SK-N-SH (cell line): ENCODE results near the gene MIEN1. TPM values are rescaled to one million over a fixed set of nuclear protein-coding genes. Genes with fewer than 3 reads are reported as not detected.

Source experiments
- CTCF ChIA-PET: fragments of 300-600, 350-600 bp; formaldehyde crosslinking; extraction: SDS; loops from one replicate; lab custom pipeline; 2021; lab: Yijun Ruan, JAX
- POLR2A ChIA-PET: fragments of 350-600 bp; sonication (Branson Sonifier 250); formaldehyde crosslinking; extraction: SDS; loops from one replicate; lab custom pipeline; 2020; ENCODE audit warnings: antibody characterized with exemption, inconsistent platforms; lab: Yijun Ruan, JAX
- DNase-seq: peaks from one replicate; pipeline ENCODE4 v3.0.0; 2012
- H2AFZ ChIP-seq: fragments of 200-600 bp; sonication (generic); 2 replicates; pipeline ENCODE4 v1.8.1; 2016; ENCODE audit warnings: antibody characterized with exemption, mild to moderate bottlenecking, low read depth
- H3F3A ChIP-seq: fragments of 200-600 bp; sonication (generic); replicated peaks from 2 replicates; pipeline ENCODE3; 2016; ENCODE audit warnings: antibody characterized with exemption, mild to moderate bottlenecking; ENCODE audit not compliant: insufficient read depth
- H3K27ac ChIP-seq, 2 experiments: fragments of 200-500 bp in 1 of 2; fragments of 200-600 bp in 1 of 2; sonication (Bioruptor generic) in 1 of 2; sonication (generic), shearing (Covaris generic) in 1 of 2; 2 replicates each; pipeline versions ENCODE4 v1.5.1 to v1.6.1; 2014 to 2016; ENCODE audit warnings: low read depth in 2 of 2, inconsistent platforms in 1 of 2, low read length in 1 of 2, mild to moderate bottlenecking in 1 of 2, mixed read lengths in 1 of 2
- H3K27me3 ChIP-seq: fragments of 200-600 bp; sonication (generic), shearing (Covaris generic); 2 replicates; pipeline ENCODE4 v1.6.1; 2016; ENCODE audit warnings: mixed run types; ENCODE audit not compliant: insufficient read depth
- H3K36me3 ChIP-seq, 2 experiments: fragments of 200-500 bp in 1 of 2; fragments of 200-600 bp in 1 of 2; sonication (Bioruptor generic) in 1 of 2; sonication (generic) in 1 of 2; replicated peaks in 1 of 2; 2 replicates each; pipeline versions ENCODE3 to v1.5.1; 2014 to 2016; ENCODE audit warnings: low read length in 1 of 2, mild to moderate bottlenecking in 1 of 2; ENCODE audit not compliant: insufficient read depth in 2 of 2, control insufficient read depth in 1 of 2
- H3K4me1 ChIP-seq, 2 experiments: fragments of 200-500 bp in 1 of 2; fragments of 200-600 bp in 1 of 2; sonication (Bioruptor generic) in 1 of 2; sonication (generic), shearing (Covaris generic) in 1 of 2; 2 replicates each; pipeline versions ENCODE4 v1.5.1 to v1.6.1; 2014 to 2016; ENCODE audit warnings: low read depth in 1 of 2, low read length in 1 of 2, mixed run types in 1 of 2; ENCODE audit not compliant: insufficient read depth in 2 of 2, control insufficient read depth in 1 of 2
- H3K4me2 ChIP-seq: fragments of 200-600 bp; sonication (generic), shearing (Covaris generic); 2 replicates; pipeline ENCODE4 v1.6.1; 2017; ENCODE audit warnings: mixed run types
- H3K4me3 ChIP-seq, 2 experiments: fragments of 200-500 bp in 1 of 2; fragments of 200-600 bp in 1 of 2; sonication (Bioruptor generic) in 1 of 2; sonication (generic), shearing (Covaris generic) in 1 of 2; 2 replicates each; pipeline versions ENCODE4 v1.5.1 to v1.8.1; 2014 to 2016; ENCODE audit warnings: low read depth in 2 of 2, inconsistent platforms in 1 of 2, low read length in 1 of 2, mild to moderate bottlenecking in 1 of 2, mixed read lengths in 1 of 2, moderate library complexity in 1 of 2
- H3K79me2 ChIP-seq: fragments of 200-600 bp; sonication (generic); 2 replicates; pipeline ENCODE4 v1.8.1; 2017; ENCODE audit warnings: mild to moderate bottlenecking; ENCODE audit not compliant: insufficient read depth
- H3K9ac ChIP-seq: fragments of 200-600 bp; sonication (generic); 2 replicates; pipeline ENCODE4 v1.6.1; 2017; ENCODE audit warnings: mixed run types
- H3K9me2 ChIP-seq: fragments of 200-600 bp; sonication (generic); 2 replicates; pipeline ENCODE4 v1.6.1; 2017; ENCODE audit warnings: mixed run types
- H3K9me3 ChIP-seq: fragments of 200-600 bp; sonication (generic); 2 replicates; pipeline ENCODE4 v1.6.1; 2017; ENCODE audit warnings: mixed run types, mild to moderate bottlenecking, moderate library complexity
- H4K20me1 ChIP-seq: fragments of 200-600 bp; sonication (generic); 2 replicates; pipeline ENCODE4 v1.6.1; 2017; ENCODE audit warnings: mild to moderate bottlenecking, mixed run types; ENCODE audit not compliant: insufficient read depth
- CHD2 ChIP-seq: fragments of 150-350 bp; IDR thresholded peaks from 2 replicates; pipeline ENCODE4 v1.6.1; 2018; ENCODE audit warnings: low read length; ENCODE audit not compliant: partially characterized antibody
- CTCF ChIP-seq: fragments of 200-600 bp; sonication (generic); IDR thresholded peaks from 2 replicates; pipeline ENCODE4 v1.6.1; 2017; ENCODE audit warnings: antibody characterized with exemption, mild to moderate bottlenecking, moderate library complexity
- ELF1 ChIP-seq: IDR thresholded peaks from 2 replicates; pipeline ENCODE4 v1.4.0; 2012
- EP300 ChIP-seq, 2 experiments: IDR thresholded peaks; 2 replicates each; pipeline versions ENCODE4 v1.4.0 to v1.6.1; 2012; ENCODE audit warnings: borderline replicate concordance in 1 of 2, low read depth in 1 of 2, low read length in 1 of 2
- EZH2phosphoT487 ChIP-seq: fragments of 200-600 bp; sonication (generic); IDR thresholded peaks from 2 replicates; pipeline ENCODE4 v1.6.1; 2017; ENCODE audit warnings: low read depth, mixed run types, mild to moderate bottlenecking, antibody characterized with exemption, moderate library complexity, borderline replicate concordance
- GABPA ChIP-seq: IDR thresholded peaks from 2 replicates; pipeline ENCODE4 v1.4.0; 2012; ENCODE audit warnings: low read depth, mild to moderate bottlenecking
- JUND ChIP-seq: IDR thresholded peaks from 2 replicates; pipeline ENCODE4 v1.4.0; 2012
- MAX ChIP-seq: IDR thresholded peaks from 2 replicates; pipeline ENCODE4 v1.4.0; 2012; ENCODE audit warnings: low read depth
- NFIC ChIP-seq: IDR thresholded peaks from 2 replicates; pipeline ENCODE4 v1.4.0; 2012; ENCODE audit warnings: borderline replicate concordance
- NRF1 ChIP-seq: IDR thresholded peaks from 2 replicates; pipeline ENCODE4 v1.6.1; 2012; ENCODE audit warnings: low read depth, mild to moderate bottlenecking, low read length
- POLR2AphosphoS5 ChIP-seq: IDR thresholded peaks from 2 replicates; pipeline ENCODE4 v1.6.1; 2012; ENCODE audit warnings: low read depth, low read length
- RAD21 ChIP-seq: IDR thresholded peaks from 2 replicates; pipeline ENCODE4 v1.6.1; 2012; ENCODE audit warnings: mild to moderate bottlenecking, low read length
- REST ChIP-seq: IDR thresholded peaks from 2 replicates; pipeline ENCODE4 v1.6.1; 2012; ENCODE audit warnings: mild to moderate bottlenecking, low read depth, low read length, moderate library complexity
- RFX5 ChIP-seq: IDR thresholded peaks from 2 replicates; pipeline ENCODE4 v1.6.1; 2012; ENCODE audit warnings: mild to moderate bottlenecking, improper control_type of control experiment, low read length
- TAF1 ChIP-seq: IDR thresholded peaks from 2 replicates; pipeline ENCODE4 v1.6.1; 2012; ENCODE audit warnings: low read depth, mild to moderate bottlenecking, low read length, moderate library complexity, borderline replicate concordance
- TCF12 ChIP-seq: IDR thresholded peaks from 2 replicates; pipeline ENCODE4 v1.4.0; 2012
- TEAD4 ChIP-seq: IDR thresholded peaks from 2 replicates; pipeline ENCODE4 v1.4.0; 2012; ENCODE audit warnings: mild to moderate bottlenecking, borderline replicate concordance; ENCODE audit not compliant: insufficient read depth
- ZBTB33 ChIP-seq: IDR thresholded peaks from 2 replicates; pipeline ENCODE4 v1.4.0; 2012; ENCODE audit warnings: low read depth, borderline replicate concordance
- WGBS: methylation state at CpG from one replicate; pipeline ENCODE4 v1.1.6; 2017; ENCODE audit warnings: low lambda C conversion rate; 5-methylcytosine and 5-hydroxymethylcytosine counted together
- polyA plus RNA-seq, 3 experiments: library from polyadenylated mRNA; depleted of rRNA; stranded (reverse); fragments of >200 nt; gene quantifications; 2 replicates each; pipeline ENCODE4 v1.2.3, GENCODE V29; 2012
- TF ChIP-seq, protein P1 (sequence below): IDR thresholded peaks from 2 replicates; pipeline ENCODE4 v1.4.0; 2012; ENCODE audit warnings: low read depth, borderline replicate concordance

MIEN1 gene
- polyA plus RNA-seq, 1 of the 3 experiments (the other 2 are of a cell fraction), result 100 TPM

DNA sequence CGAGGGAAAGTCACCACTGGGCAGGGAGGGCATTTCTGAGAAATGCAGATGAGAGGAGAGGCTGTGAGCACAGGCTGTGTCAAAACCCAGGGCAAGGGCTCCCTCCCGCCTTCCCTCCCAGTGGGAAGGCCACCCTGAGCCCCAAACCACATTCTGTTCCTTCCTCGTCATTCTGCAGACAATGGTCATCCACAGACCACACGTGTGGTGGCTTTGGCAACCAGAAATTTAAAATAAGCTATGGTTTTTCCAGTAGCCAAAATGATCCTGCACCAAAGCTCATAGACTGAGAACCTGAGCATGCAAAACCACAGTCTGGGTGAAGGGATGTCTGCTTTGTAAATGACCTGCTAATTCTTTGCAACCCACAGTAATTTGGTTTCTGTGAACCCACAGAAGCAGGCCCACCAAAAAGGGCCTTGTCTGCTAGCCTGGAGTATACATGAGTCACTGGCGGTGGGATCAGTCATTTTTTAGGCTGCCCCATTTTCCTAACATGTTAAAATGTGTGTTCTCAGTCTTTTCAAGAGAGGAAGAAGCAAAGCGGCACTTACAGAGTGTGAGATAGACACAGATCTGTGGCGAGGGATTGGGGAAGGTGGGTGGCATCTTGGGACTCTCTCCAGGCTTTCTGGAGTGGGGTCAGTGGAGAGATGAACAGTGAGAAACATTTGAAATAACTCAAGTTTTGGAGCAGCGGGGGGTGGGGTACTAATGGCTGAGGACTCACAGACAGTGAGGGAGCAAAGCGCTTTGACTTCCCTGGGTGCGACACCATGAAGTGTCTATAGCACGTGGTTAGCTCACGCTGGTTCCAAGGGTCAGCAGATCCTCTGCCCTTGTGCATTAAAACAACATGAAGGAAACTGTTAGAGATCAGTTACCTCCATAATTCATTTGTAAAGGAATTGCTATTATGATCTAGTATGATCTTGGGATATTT, 27.9 kb upstream of the MIEN1 start:
- ChIA-PET POLR2A (no interaction called here), CTCF (interaction anchor here (1.0 to 1.1 kb wide), 3 partner anchors 28 to 136 kb away, joined by 3 to 5 read pairs (median 3); partner anchors contain the start of gene MIEN1)
- Histone ChIP-seq H2AFZ (no peak overlapping the region), H3K4me2 (no peak overlapping the region), H4K20me1 (no peaks in the 10 kb centered on the region), H3F3A (peaks cover 5% of the 10 kb centered on the region), H3K9ac (no peak overlapping the region), H3K4me3 (no peak overlapping the region), H3K36me3 (no peaks in the 10 kb centered on the region), H3K9me3 (no peaks in the 10 kb centered on the region), H3K79me2 (no peaks in the 10 kb centered on the region), H3K9me2 (no peaks in the 10 kb centered on the region), H3K27me3 (peaks cover 50% of the 10 kb centered on the region; the same call in 1 of the 2 replicates), H3K27ac (no peak overlapping the region), H3K4me1 (peaks cover 0 to 4% of the 10 kb centered on the region in 2 experiments; a peak in 1 of 4 replicates)
- TF ChIP-seq CTCF (no peak), TCF12 (no peak), MAX (no peak), JUND (no peak), GABPA (no peak), TEAD4 (no peak), ELF1 (no peak), TAF1 (no peak), EP300 (IDR thresholded peaks at IDR 0.05; ENCODE audit: borderline replicate concordance in 1 of 2, low read depth in 1 of 2, low read length in 1 of 2) (no peak), POLR2AphosphoS5 (no peak), RAD21 (no peak), REST (no peak), NFIC (no peak), NRF1 (no peak), RFX5 (no peak), CHD2 (no peak), ZBTB33 (no peak), EZH2phosphoT487 (no peak)
- TF ChIP-seq, protein P1, sequence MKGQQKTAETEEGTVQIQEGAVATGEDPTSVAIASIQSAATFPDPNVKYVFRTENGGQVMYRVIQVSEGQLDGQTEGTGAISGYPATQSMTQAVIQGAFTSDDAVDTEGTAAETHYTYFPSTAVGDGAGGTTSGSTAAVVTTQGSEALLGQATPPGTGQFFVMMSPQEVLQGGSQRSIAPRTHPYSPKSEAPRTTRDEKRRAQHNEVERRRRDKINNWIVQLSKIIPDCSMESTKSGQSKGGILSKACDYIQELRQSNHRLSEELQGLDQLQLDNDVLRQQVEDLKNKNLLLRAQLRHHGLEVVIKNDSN, result no peak
- 34% methylated on average over 12 of the region's 12 CpGs for WGBS
- DNase-seq, result no peak
